ENCODE measurements around the gene CFL2.

The CFL2 gene

DNA sequence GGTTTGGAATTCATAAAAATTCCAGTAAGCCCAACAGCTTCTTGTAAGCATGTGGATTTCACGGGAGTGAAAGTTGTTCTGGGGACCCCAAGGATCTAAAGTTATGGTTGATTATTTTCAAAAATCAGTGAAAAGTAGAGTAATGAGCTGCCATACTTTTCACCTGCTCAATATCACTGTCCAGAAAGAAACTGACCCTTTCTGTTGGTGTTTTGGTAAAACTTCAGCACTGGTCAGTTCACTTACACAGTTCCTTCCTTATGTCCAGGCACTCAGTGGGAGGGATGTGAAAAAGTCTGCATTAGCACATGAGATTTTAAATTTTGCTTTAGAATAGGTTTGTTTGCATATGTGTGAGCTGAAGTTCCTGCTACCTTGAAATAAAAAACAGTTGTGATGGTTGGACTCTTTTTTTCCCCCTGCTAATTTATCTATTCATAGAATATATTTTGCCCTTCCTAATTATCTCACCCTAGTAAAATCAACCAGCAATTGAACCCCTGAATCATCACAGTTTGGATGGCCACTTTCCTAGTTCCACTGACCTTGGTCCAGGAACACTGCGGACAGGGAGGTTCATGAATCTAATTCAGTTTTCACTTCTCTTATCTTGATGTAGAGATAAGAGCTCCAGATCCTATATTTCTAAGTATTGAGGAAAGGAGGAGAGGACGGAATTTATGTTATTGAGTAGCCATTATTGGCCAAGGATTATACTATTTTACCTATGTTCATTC, 25.8 kb downstream of the CFL2 start:
- DNase-seq (ENCODE audit: low read depth) = no peak
- TF ChIP-seq CTCF (IDR thresholded peaks at IDR 0.05; ENCODE audit: control insufficient read depth, extremely low read depth, insufficient read depth) = no peak
- no peak overlapping the region for H3K4me3 ChIP-seq (ENCODE audit: low read depth, low read length)

- TF ChIP-seq CTCF (IDR thresholded peaks at IDR 0.05; ENCODE audit: control insufficient read depth, extremely low read depth, insufficient read depth) = no peak
- H3K4me3 ChIP-seq (ENCODE audit: low read depth, low read length) = no peak overlapping the region
- no peak for DNase-seq (ENCODE audit: low read depth)
Measured at GRCh38 chr14:34685819-34686428, 28.5 kb downstream of the CFL2 start.

- H3K4me3 ChIP-seq (ENCODE audit: low read depth, low read length) = no peak overlapping the region
- no peak for DNase-seq (ENCODE audit: low read depth)
- no peak for TF ChIP-seq CTCF (IDR thresholded peaks at IDR 0.05; ENCODE audit: control insufficient read depth, extremely low read depth, insufficient read depth)
Measured at GRCh38 chr14:34684578-34684977, 29.8 kb downstream of the CFL2 start.

DNA sequence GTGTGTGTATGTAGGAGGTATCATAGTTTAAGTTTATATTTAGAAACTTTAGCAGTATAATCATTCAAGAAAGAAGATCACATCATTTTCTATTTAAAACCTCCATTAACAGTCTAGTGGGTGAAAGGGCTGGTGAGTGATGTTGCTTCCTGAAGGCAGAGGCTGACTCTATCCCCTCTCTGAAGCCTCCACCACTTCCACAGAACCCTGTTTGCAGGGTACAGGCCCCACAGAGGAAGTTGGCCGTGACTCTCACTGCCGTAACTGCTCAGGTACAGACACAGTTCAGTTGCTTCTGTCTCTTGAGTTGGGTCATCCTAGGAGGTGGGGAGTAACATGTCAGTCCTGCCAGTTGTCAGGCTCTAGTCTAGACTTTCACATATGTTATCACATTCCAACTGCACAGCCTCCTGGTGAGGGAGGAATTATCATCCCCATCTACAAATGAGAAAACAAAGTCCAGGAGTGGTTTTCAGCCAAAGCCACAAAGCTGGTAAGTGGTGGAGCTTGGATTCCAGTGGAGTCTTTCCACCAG, 31.5 kb downstream of the CFL2 start:
- no peak for DNase-seq (ENCODE audit: low read depth)
- no peak for TF ChIP-seq CTCF (IDR thresholded peaks at IDR 0.05; ENCODE audit: control insufficient read depth, extremely low read depth, insufficient read depth)
- H3K4me3 ChIP-seq (ENCODE audit: low read depth, low read length) = no peak overlapping the region

- DNase-seq (ENCODE audit: low read depth) = no peak
Measured at GRCh38 chr14:34680806-34681479, 33.5 kb downstream of the CFL2 start.

DNA sequence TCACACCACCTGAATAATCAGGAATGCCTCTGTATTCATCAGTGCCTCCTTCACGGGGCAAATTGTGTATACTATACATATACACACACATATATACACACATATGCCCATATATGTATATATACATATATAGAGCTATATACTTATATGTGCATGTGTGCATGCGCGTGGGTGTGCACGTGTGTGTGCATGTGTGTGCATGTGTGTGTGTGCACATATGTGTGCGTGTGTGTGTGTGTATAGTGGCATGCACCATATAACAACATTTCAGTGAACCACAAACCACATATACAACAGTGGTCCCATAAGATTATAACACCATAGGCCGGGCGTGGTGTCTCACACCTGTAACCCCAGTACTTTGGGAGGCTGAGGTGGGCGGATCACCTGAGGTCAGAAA, 35.7 kb downstream of the CFL2 start:
- no peak for DNase-seq (ENCODE audit: low read depth)
- no peak overlapping the region for H3K4me3 ChIP-seq (ENCODE audit: low read depth, low read length)
- no peak for TF ChIP-seq CTCF (IDR thresholded peaks at IDR 0.05; ENCODE audit: control insufficient read depth, extremely low read depth, insufficient read depth)

More at GRCh38 chr14:34680806-34681479, 33.5 kb downstream of the CFL2 start:
- no peak for TF ChIP-seq CTCF (IDR thresholded peaks at IDR 0.05; ENCODE audit: control insufficient read depth, extremely low read depth, insufficient read depth)
- no peak overlapping the region for H3K4me3 ChIP-seq (ENCODE audit: low read depth, low read length)

Measured in LNCaP clone FGC (cell line).